K562 (cell line): ENCODE results near the gene PPT2. TPM values are rescaled to one million over a fixed set of nuclear protein-coding genes. Genes with fewer than 3 reads are reported as not detected.

ENCODE experiments used
- ATAC-seq: fragments of 200-7000 bp; cut with Tn5 transposase; 3 replicates; pipeline ENCODE4 v1.9.1; 2020; ENCODE audit warnings: moderate library complexity
- BruUV-seq: library from RNA; stranded (reverse); fragments of 400-500 nt; replicated peaks from 2 replicates; lab custom pipeline; 2021; lab: Mats Ljungman, UMichigan
- CTCF ChIA-PET: fragments of 300-600 bp; formaldehyde crosslinking; extraction: SDS; loops from one replicate; lab custom pipeline; 2021; ENCODE audit warnings: low intra/inter-chr PET ratio; lab: Yijun Ruan, JAX
- POLR2A ChIA-PET: fragments of 300-600, 350-650 bp; sonication (Branson Sonifier 250); formaldehyde crosslinking; extraction: SDS; loops from one replicate; lab custom pipeline; 2021; ENCODE audit warnings: antibody characterized with exemption, inconsistent platforms; lab: Yijun Ruan, JAX
- DNase-seq, 4 experiments: peaks; one replicate each; pipeline versions ENCODE4 v3.0.0 to v3.0.0-alpha.2; 2011 to 2018; ENCODE audit warnings: low spot score in 3 of 4, mixed read lengths in 3 of 4; ENCODE audit errors: extremely low read depth in 1 of 4
- FAIRE-seq: peaks from 2 replicates; lab custom pipeline; 2011; peaks lifted over from hg19 to GRCh38; lab: Jason Lieb, UNC
- H2AFZ ChIP-seq: 2 replicates; pipeline ENCODE4 v1.6.0; 2011; ENCODE audit warnings: low read depth, low read length, control low read depth, inconsistent platforms
- H3K27ac ChIP-seq: fragments of 200-600 bp; 3 replicates; pipeline ENCODE4 v1.8.0; 2011; ENCODE audit warnings: low read depth, mild to moderate bottlenecking, control low read depth, inconsistent platforms, low read length, moderate library complexity, mixed read lengths; ENCODE audit errors: extremely low read depth
- H3K27me3 ChIP-seq, 2 experiments: fragments of 300-600 bp in 1 of 2; 2 replicates in 1 of 2; 3 replicates in 1 of 2; pipeline versions ENCODE4 v1.6.0 to v1.8.0; 2011; ENCODE audit warnings: inconsistent platforms in 2 of 2, low read length in 2 of 2, mild to moderate bottlenecking in 1 of 2, mixed read lengths in 1 of 2, moderate library complexity in 1 of 2; ENCODE audit not compliant: control insufficient read depth in 2 of 2, insufficient read depth in 2 of 2
- H3K36me3 ChIP-seq: fragments of 300-600 bp; 3 replicates; pipeline ENCODE4 v1.8.0; 2011; ENCODE audit warnings: mild to moderate bottlenecking, low read length, inconsistent platforms; ENCODE audit not compliant: control insufficient read depth, insufficient read depth
- H3K4me1 ChIP-seq, 2 experiments: fragments of 200-600 bp in 1 of 2; replicated peaks in 1 of 2; 2 replicates in 1 of 2; 3 replicates in 1 of 2; pipeline versions ENCODE4 v1.5.1 to v1.8.0; 2011; ENCODE audit warnings: inconsistent platforms in 2 of 2, low read length in 2 of 2, mild to moderate bottlenecking in 1 of 2, mixed read lengths in 1 of 2, moderate library complexity in 1 of 2; ENCODE audit not compliant: control insufficient read depth in 2 of 2, insufficient read depth in 2 of 2
- H3K4me2 ChIP-seq: 2 replicates; pipeline ENCODE4 v1.6.1; 2011; ENCODE audit warnings: low read length, control low read depth, inconsistent platforms, mixed read lengths; ENCODE audit not compliant: insufficient read depth
- H3K4me3 ChIP-seq: fragments of 200-600 bp; sonication (generic), shearing (Covaris generic); 2 replicates; pipeline ENCODE4 v1.5.1; 2016; ENCODE audit warnings: control low read depth, inconsistent platforms
- H3K79me2 ChIP-seq: fragments of 200-600 bp; 3 replicates; pipeline ENCODE4 v1.8.0; 2011; ENCODE audit warnings: low read length, inconsistent platforms; ENCODE audit not compliant: control insufficient read depth, insufficient read depth
- H3K9ac ChIP-seq, 2 experiments: 2 replicates each; pipeline versions ENCODE4 v1.6.0 to v1.6.1; 2011; ENCODE audit warnings: low read depth in 2 of 2, low read length in 2 of 2, control low read depth in 1 of 2, inconsistent platforms in 1 of 2, mild to moderate bottlenecking in 1 of 2, mixed read lengths in 1 of 2; ENCODE audit not compliant: insufficient read depth in 1 of 2
- H3K9me1 ChIP-seq: one replicate; pipeline ENCODE4 v1.6.0; 2011; ENCODE audit warnings: inconsistent platforms, mild to moderate bottlenecking, low read length, moderate library complexity; ENCODE audit not compliant: control insufficient read depth, insufficient read depth
- H3K9me3 ChIP-seq: replicated peaks from 2 replicates; pipeline ENCODE4 v1.5.1; 2011; ENCODE audit warnings: low read depth, low read length, inconsistent platforms; ENCODE audit not compliant: control insufficient read depth, insufficient read depth
- H4K20me1 ChIP-seq: replicated peaks from 2 replicates; pipeline ENCODE4 v1.6.1; 2011; ENCODE audit warnings: low read length, inconsistent platforms, mixed read lengths; ENCODE audit not compliant: control insufficient read depth, insufficient read depth
- ARID3A ChIP-seq: IDR thresholded peaks from 2 replicates; pipeline ENCODE4 v1.6.1; 2012; ENCODE audit warnings: low read depth, low read length, improper control_type of control experiment, borderline replicate concordance
- CBFB ChIP-seq: sonication (generic); formaldehyde crosslinking; IDR thresholded peaks from 2 replicates; pipeline ENCODE4 v1.4.0; 2020; ENCODE audit warnings: mild to moderate bottlenecking, missing genetic modification reagents
- FOXP4 ChIP-seq: sonication (generic); formaldehyde crosslinking; IDR thresholded peaks from 2 replicates; pipeline ENCODE4 v1.8.0; 2022; ENCODE audit warnings: mild to moderate bottlenecking, missing genetic modification reagents, borderline replicate concordance
- HDAC1 ChIP-seq, 2 experiments: fragments of 450-650 bp; IDR thresholded peaks; 2 replicates each; pipeline ENCODE4 v1.6.1; 2016 to 2017; ENCODE audit warnings: inconsistent platforms in 1 of 2, mild to moderate bottlenecking in 1 of 2, moderate library complexity in 1 of 2
- KDM1A ChIP-seq, 2 experiments: fragments of 450-650 bp; IDR thresholded peaks; 2 replicates each; pipeline ENCODE4 v1.6.1; 2016; ENCODE audit warnings: mild to moderate bottlenecking in 2 of 2
- RCOR1 ChIP-seq, 2 experiments: IDR thresholded peaks; 2 replicates each; pipeline ENCODE4 v1.6.1; 2012; ENCODE audit warnings: low read depth in 2 of 2, low read length in 2 of 2, borderline replicate concordance in 1 of 2, improper control_type of control experiment in 1 of 2
- SMAD3 ChIP-seq: fragments of 450-650 bp; formaldehyde crosslinking; conservative IDR thresholded peaks from 2 replicates; pipeline ENCODE4 v1.4.0; 2020; ENCODE audit warnings: mild to moderate bottlenecking
- ZBTB11 ChIP-seq, 3 experiments: fragments of 200-800 bp in 1 of 3; fragments of 250-450 bp in 1 of 3; fragments of 450-650 bp in 1 of 3; sonication (Bioruptor Pico) in 1 of 3; sonication (Bioruptor generic) in 1 of 3; formaldehyde crosslinking in 1 of 3; IDR thresholded peaks; 2 replicates each; pipeline versions ENCODE4 v1.6.1 to v1.8.0; 2016 to 2022; ENCODE audit warnings: mild to moderate bottlenecking in 2 of 3, missing genetic modification characterization in 2 of 3, missing compliant biosample characterization in 1 of 3, moderate library complexity in 1 of 3
- ZBTB43 ChIP-seq: sonication (generic); formaldehyde crosslinking; IDR thresholded peaks from 2 replicates; pipeline ENCODE4 v1.8.0; 2023; ENCODE audit warnings: mild to moderate bottlenecking, missing genetic modification reagents
- ZKSCAN1 ChIP-seq: fragments of 150-350 bp; IDR thresholded peaks from 2 replicates; pipeline ENCODE4 v1.6.1; 2016; ENCODE audit warnings: low read depth, low read length
- ZNF124 ChIP-seq: sonication (generic); formaldehyde crosslinking; IDR thresholded peaks from 2 replicates; pipeline ENCODE4 v1.8.1; 2022; ENCODE audit warnings: missing genetic modification reagents
- WGBS: fragments of 100-300 bp; shearing (Covaris generic); methylation state at CpG from one replicate; pipeline ENCODE4 v1.1.6; 2016; ENCODE audit warnings: low coverage, mixed read lengths; ENCODE audit not compliant: insufficient coverage; ENCODE audit errors: missing lambda C conversion rate; 5-methylcytosine and 5-hydroxymethylcytosine counted together
- in situ Hi-C: fragments of 300-500 bp; cut with MboI; formaldehyde crosslinking; loops from 4 replicates; pipeline ENCODE4 v1.15.0; 2018; ENCODE audit warnings: inconsistent platforms, mixed read lengths
- intact Hi-C: fragments of 100-400 bp; cut with micrococcal nuclease; formaldehyde crosslinking; loops from 2 replicates; pipeline ENCODE4 v1.14.2; 2022
- polyA plus RNA-seq, 8 experiments: library from polyadenylated mRNA; depleted of rRNA in 4 of 8; stranded (reverse) in 5 of 8; unstranded in 3 of 8; fragments of >200 nt; fragmentation: Nextera tagmentation in 2 of 8; fragmentation: Illumina TruSeq in 1 of 8; extraction: Ambion mirVana in 2 of 8; extraction: Trizol in 1 of 8; gene quantifications; 2 replicates each; pipeline versions ENCODE4 v1.2.1 to v1.2.3, GENCODE V29; 2011 to 2014; ENCODE audit warnings: inconsistent platforms in 1 of 8, missing spikeins in 1 of 8
- total RNA-seq, 7 experiments: library from RNA; depleted of rRNA in 6 of 7; stranded (reverse); fragments of >200 nt in 6 of 7; fragmentation: Illumina TruSeq in 2 of 7; extraction: Trizol in 2 of 7; gene quantifications; 2 replicates each; pipeline versions ENCODE4 v1.2.1 to v1.2.3, GENCODE V29; 2011 to 2021; ENCODE audit warnings: low replicate concordance in 1 of 7

The PPT2 gene
- total and polyA plus RNA-seq, 9 of the 15 experiments (the other 6 are each of a cell fraction or from before 2014, with no cell fraction given) = 27.4 to 98.8 (median 69.9) TPM

- in situ Hi-C loops (no loop called here), intact Hi-C loops (loop anchor here (10.0 kb wide), 2 partner anchors 348 to 508 kb away; partner anchors contain the start of genes C6orf47, CSNK2B, GPANK1 and HSPA1B)
- no peaks in the 10 kb centered on the region for H4K20me1 ChIP-seq
- no peaks in the 10 kb centered on the region for H3K9me1 ChIP-seq
- no peak for DNase-seq
- no peak overlapping the region; the same call in 2 of the 3 replicates for H3K27ac ChIP-seq
- no peak overlapping the region for H2AFZ ChIP-seq
- peaks cover 47% of the 10 kb centered on the region for H3K79me2 ChIP-seq
- H3K4me2 ChIP-seq = peak overlapping the region; percentile 15; the same call in 1 of the 2 replicates
- peak overlapping the region; percentile 4 to 31; a peak in 1 of 4 replicates for H3K9ac ChIP-seq
- ATAC-seq = no peak
- H3K36me3 ChIP-seq = peaks cover 45% of the 10 kb centered on the region
- no peak for FAIRE-seq
- no peak overlapping the region for H3K4me3 ChIP-seq
- BruUV-seq = no TSS peak
- ChIA-PET CTCF (no interaction called here), POLR2A (interaction anchor here (0.5 to 1.4 kb wide), 4 partner anchors 9 to 24 kb away, joined by 3 to 5 read pairs (median 4); partner anchors contain the start of gene PBX2)
- H3K27me3 ChIP-seq = no peaks in the 10 kb centered on the region
- 63% methylated on average over 4 of the region's 4 CpGs for WGBS
- H3K9me3 ChIP-seq = no peaks in the 10 kb centered on the region
- peaks cover 37 to 55% of the 10 kb centered on the region in 2 experiments for H3K4me1 ChIP-seq
- no peak for TF ChIP-seq SMAD3
- 0 out of 2 replicates have a peak, but pooled peaks have one; percentile 65 for TF ChIP-seq CBFB (CRISPR knock-in tag)
- TF ChIP-seq ZBTB43 (CRISPR knock-in tag) = 0 out of 2 replicates have a peak, but pooled peaks have one; percentile 37
- TF ChIP-seq ZBTB11 (CRISPR knock-in tag; IDR thresholded peaks at IDR 0.05) = no peak
- peak in 1 of 2 experiments; percentile 33; a peak in 1 of 4 replicates for TF ChIP-seq HDAC1 (IDR thresholded peaks at IDR 0.05)
- TF ChIP-seq KDM1A (IDR thresholded peaks at IDR 0.05) = peak; percentile 46 to 66; a peak in 3 of 4 replicates
- no peak for TF ChIP-seq ZNF124 (CRISPR knock-in tag)
- 0 out of 2 replicates have a peak, but pooled peaks have one; percentile 36 for TF ChIP-seq FOXP4
- TF ChIP-seq ARID3A = no peak
- TF ChIP-seq RCOR1 (IDR thresholded peaks at IDR 0.05; ENCODE audit: borderline replicate concordance in 1 of 2, low read depth in 2 of 2, low read length in 2 of 2) = 0 out of 4 replicates have a peak, but pooled peaks of 1 of the 2 experiments have one; percentile 16
- TF ChIP-seq ZKSCAN1 = no peak
Observed at GRCh38 chr6:32173051-32173727, 19.2 kb downstream of the PPT2 start.
